ENCODE measurements around the gene KCNJ15.

GRCh38 chr21:38280454-38280853 lies 23.7 kb downstream of the KCNJ15 start:
- TF ChIP-seq POLR2A (IDR thresholded peaks at IDR 0.05; ENCODE audit: low read length) = no peak
- no peak for TF ChIP-seq ZC3H11A (IDR thresholded peaks at IDR 0.05)
- no peak for TF ChIP-seq CTCF (IDR thresholded peaks at IDR 0.05)
- TF ChIP-seq ELK1 (IDR thresholded peaks at IDR 0.05; ENCODE audit: low read depth, low read length) = no peak
